ENCODE results near the gene ADCY10.
A peak's percentile ranks its signal among the peaks of the same experiment; 100 is the strongest.

The ADCY10 gene

GRCh38 chr1:167824163-167824794 lies 89.7 kb downstream of the ADCY10 start:
- ATAC-seq (ENCODE audit: low read depth), result no peak
- DNase-seq (ENCODE audit: low spot score), result no peak
- no peak for TF ChIP-seq CTCF (IDR thresholded peaks at IDR 0.05; ENCODE audit: poor library complexity, severe bottlenecking)
- Histone ChIP-seq H3K9me3 (ENCODE audit: severe bottlenecking) (no peaks in the 10 kb centered on the region), H3K27me3 (ENCODE audit: insufficient read depth, poor library complexity, severe bottlenecking) (no peaks in the 10 kb centered on the region), H3K36me3 (ENCODE audit: low read depth) (no peaks in the 10 kb centered on the region), H3K27ac (ENCODE audit: poor library complexity, severe bottlenecking) (no peak overlapping the region), H3K4me3 (ENCODE audit: severe bottlenecking) (no peak overlapping the region), H3K4me1 (ENCODE audit: insufficient read depth, poor library complexity, severe bottlenecking) (peaks cover 20% of the 10 kb centered on the region)

- Histone ChIP-seq H3K9me3 (ENCODE audit: severe bottlenecking) (no peaks in the 10 kb centered on the region), H3K4me3 (ENCODE audit: severe bottlenecking) (no peak overlapping the region), H3K27ac (ENCODE audit: poor library complexity, severe bottlenecking) (no peak overlapping the region), H3K4me1 (ENCODE audit: insufficient read depth, poor library complexity, severe bottlenecking) (peaks cover 20% of the 10 kb centered on the region), H3K27me3 (ENCODE audit: insufficient read depth, poor library complexity, severe bottlenecking) (no peaks in the 10 kb centered on the region), H3K36me3 (ENCODE audit: low read depth) (no peaks in the 10 kb centered on the region)
- TF ChIP-seq CTCF (IDR thresholded peaks at IDR 0.05; ENCODE audit: poor library complexity, severe bottlenecking), result no peak
- no peak for DNase-seq (ENCODE audit: low spot score)
- ATAC-seq (ENCODE audit: low read depth), result no peak
These were observed 91.8 kb downstream of the ADCY10 start for GRCh38 chr1:167821969-167822685.

- no peak overlapping the region for H3K27ac ChIP-seq (ENCODE audit: poor library complexity, severe bottlenecking)
- ATAC-seq (ENCODE audit: low read depth), result no peak
These were observed 92.6 kb downstream of the ADCY10 start for GRCh38 chr1:167821356-167821685.

GRCh38 chr1:167820684-167821355 lies 93.1 kb downstream of the ADCY10 start:
- H3K9me3 ChIP-seq (ENCODE audit: severe bottlenecking), result no peaks in the 10 kb centered on the region
- no peaks in the 10 kb centered on the region for H3K36me3 ChIP-seq (ENCODE audit: low read depth)
- H3K4me3 ChIP-seq (ENCODE audit: severe bottlenecking), result peak overlapping the region; percentile 32
- TF ChIP-seq CTCF (IDR thresholded peaks at IDR 0.05; ENCODE audit: poor library complexity, severe bottlenecking), result no peak
- ATAC-seq (ENCODE audit: low read depth) (peak; percentile 32; the same call in 2 of the 3 replicates), DNase-seq (ENCODE audit: low spot score) (no peak)
- H3K27me3 ChIP-seq (ENCODE audit: insufficient read depth, poor library complexity, severe bottlenecking), result no peaks in the 10 kb centered on the region
- peaks cover 20% of the 10 kb centered on the region for H3K4me1 ChIP-seq (ENCODE audit: insufficient read depth, poor library complexity, severe bottlenecking)
- H3K27ac ChIP-seq (ENCODE audit: poor library complexity, severe bottlenecking), result peak overlapping the region; percentile 76

More at GRCh38 chr1:167821356-167821685, 92.6 kb downstream of the ADCY10 start:
- no peaks in the 10 kb centered on the region for H3K27me3 ChIP-seq (ENCODE audit: insufficient read depth, poor library complexity, severe bottlenecking)
- H3K9me3 ChIP-seq (ENCODE audit: severe bottlenecking), result no peaks in the 10 kb centered on the region
- no peak overlapping the region for H3K4me3 ChIP-seq (ENCODE audit: severe bottlenecking)
- TF ChIP-seq CTCF (IDR thresholded peaks at IDR 0.05; ENCODE audit: poor library complexity, severe bottlenecking), result no peak
- DNase-seq (ENCODE audit: low spot score), result no peak
- H3K4me1 ChIP-seq (ENCODE audit: insufficient read depth, poor library complexity, severe bottlenecking), result peaks cover 20% of the 10 kb centered on the region
- no peaks in the 10 kb centered on the region for H3K36me3 ChIP-seq (ENCODE audit: low read depth)

Data from RWPE2 (cell line).